ENCODE measurements around the gene NAPG. TPM values are rescaled to one million over a fixed set of nuclear protein-coding genes. Genes with fewer than 3 reads are reported as not detected.

NAPG gene
- total RNA-seq, 1 experiment from 2014 or later, result 25.8 TPM

DNA sequence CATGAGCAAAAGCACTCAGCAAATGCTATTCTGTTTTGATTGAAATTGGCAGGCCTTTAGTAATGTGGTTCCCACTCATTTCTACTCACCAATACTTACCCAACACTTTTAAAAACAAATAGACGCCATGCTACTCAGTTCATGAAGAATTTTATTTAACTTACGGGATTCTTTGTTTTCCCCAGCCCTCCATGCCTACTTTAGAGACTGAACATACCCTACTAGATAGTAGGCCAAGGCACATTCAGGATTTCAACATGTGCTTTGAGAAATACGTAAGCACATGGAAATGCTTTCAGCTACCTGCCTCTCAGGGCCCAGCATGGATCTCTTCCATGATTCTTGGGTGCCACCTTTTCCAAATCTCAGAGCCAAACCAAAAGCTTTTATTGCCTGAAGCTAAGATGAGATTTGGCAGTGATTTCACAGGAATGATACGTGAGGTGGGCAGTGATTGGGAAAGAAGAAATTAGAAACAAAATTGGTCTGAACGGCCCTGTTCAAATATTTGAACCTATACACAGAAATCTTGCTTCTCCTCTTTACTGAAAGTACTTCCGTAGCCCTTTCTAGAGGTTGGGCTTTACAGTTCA lies 31.4 kb downstream of the NAPG start:
- DNase-seq (ENCODE audit: low spot score) (no peak), ATAC-seq (no peak)
- H3K27me3 Mint-ChIP-seq (ENCODE audit: low read depth), result no peaks in the 10 kb centered on the region
- TF ChIP-seq ZNF671 (CRISPR knock-in tag; IDR thresholded peaks at IDR 0.05) (no peak), RELA (CRISPR knock-in tag; IDR thresholded peaks at IDR 0.05; ENCODE audit: borderline replicate concordance) (no peak), ZNF263 (CRISPR knock-in tag; IDR thresholded peaks at IDR 0.05; ENCODE audit: low read depth) (no peak), CBFB (CRISPR knock-in tag; IDR thresholded peaks at IDR 0.05; ENCODE audit: low read depth) (no peak), ZBTB21 (CRISPR knock-in tag; IDR thresholded peaks at IDR 0.05; ENCODE audit: borderline replicate concordance) (no peak), ZNF219 (CRISPR knock-in tag; IDR thresholded peaks at IDR 0.05; ENCODE audit: borderline replicate concordance) (no peak)
- TF ChIP-seq, protein P1, sequence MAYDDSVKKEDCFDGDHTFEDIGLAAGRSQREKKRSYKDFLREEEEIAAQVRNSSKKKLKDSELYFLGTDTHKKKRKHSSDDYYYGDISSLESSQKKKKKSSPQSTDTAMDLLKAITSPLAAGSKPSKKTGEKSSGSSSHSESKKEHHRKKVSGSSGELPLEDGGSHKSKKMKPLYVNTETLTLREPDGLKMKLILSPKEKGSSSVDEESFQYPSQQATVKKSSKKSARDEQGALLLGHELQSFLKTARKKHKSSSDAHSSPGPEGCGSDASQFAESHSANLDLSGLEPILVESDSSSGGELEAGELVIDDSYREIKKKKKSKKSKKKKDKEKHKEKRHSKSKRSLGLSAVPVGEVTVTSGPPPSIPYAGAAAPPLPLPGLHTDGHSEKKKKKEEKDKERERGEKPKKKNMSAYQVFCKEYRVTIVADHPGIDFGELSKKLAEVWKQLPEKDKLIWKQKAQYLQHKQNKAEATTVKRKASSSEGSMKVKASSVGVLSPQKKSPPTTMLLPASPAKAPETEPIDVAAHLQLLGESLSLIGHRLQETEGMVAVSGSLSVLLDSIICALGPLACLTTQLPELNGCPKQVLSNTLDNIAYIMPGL (CRISPR knock-in tag; IDR thresholded peaks at IDR 0.05), result no peak
- TF ChIP-seq, protein P2, sequence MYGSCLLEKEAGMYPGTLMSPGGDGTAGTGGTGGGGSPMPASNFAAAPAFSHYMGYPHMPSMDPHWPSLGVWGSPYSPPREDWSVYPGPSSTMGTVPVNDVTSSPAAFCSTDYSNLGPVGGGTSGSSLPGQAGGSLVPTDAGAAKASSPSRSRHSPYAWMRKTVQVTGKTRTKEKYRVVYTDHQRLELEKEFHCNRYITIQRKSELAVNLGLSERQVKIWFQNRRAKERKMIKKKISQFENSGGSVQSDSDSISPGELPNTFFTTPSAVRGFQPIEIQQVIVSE (CRISPR knock-in tag; IDR thresholded peaks at IDR 0.05; ENCODE audit: borderline replicate concordance), result no peak
- TF ChIP-seq, protein P3, sequence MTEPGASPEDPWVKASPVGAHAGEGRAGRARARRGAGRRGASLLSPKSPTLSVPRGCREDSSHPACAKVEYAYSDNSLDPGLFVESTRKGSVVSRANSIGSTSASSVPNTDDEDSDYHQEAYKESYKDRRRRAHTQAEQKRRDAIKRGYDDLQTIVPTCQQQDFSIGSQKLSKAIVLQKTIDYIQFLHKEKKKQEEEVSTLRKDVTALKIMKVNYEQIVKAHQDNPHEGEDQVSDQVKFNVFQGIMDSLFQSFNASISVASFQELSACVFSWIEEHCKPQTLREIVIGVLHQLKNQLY (CRISPR knock-in tag; IDR thresholded peaks at IDR 0.05), result no peak
- CTCF ChIA-PET, result no interaction called here
- POLR2A ChIA-PET, result no interaction called here
- H3K4me1 Mint-ChIP-seq, result peaks cover 7% of the 10 kb centered on the region
- peaks cover 15% of the 10 kb centered on the region for H3K9me3 Mint-ChIP-seq
- H3K27ac Mint-ChIP-seq, result no peak overlapping the region
- H3K36me3 Mint-ChIP-seq, result peaks cover 56% of the 10 kb centered on the region
- H3K4me3 Mint-ChIP-seq, result no peak overlapping the region

DNA sequence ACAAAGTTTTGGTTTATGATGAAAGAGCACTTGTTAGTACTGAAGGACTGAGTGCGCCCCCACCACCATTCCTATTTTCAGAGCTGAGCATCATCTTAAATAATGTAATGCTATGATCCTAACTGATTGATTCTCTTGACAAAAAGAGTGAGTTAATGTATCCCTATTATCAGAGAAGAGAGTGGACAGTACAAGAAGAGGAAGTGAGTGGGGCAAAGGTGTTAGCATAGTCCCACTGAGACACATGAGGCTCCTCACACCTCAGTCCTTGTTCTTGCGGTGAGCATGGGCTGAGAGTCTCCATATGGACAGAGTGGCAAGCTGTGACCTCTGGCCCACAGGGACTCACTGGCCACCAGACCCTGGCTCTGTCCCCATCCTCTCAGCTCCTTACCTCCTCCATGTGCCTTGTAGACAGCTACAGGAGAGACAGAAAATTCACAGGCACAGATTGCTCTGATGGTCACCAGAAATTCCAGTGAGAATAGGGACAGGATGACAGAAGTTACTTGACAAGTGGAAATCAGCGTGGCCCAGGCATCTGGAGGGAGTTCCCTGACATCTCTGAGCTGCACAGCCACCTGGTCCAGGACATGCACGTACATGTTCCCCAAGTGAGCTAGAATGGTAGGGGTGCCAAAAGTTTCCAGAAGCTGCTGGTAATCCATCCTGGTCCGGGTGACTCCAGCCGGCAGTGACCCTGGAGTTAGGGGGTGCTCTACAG lies 32.6 kb downstream of the NAPG start:
- Mint-ChIP-seq H3K4me1 (peaks cover 7% of the 10 kb centered on the region), H3K9me3 (peaks cover 15% of the 10 kb centered on the region), H3K36me3 (peaks cover 48% of the 10 kb centered on the region), H3K27ac (peak overlapping the region; percentile 47; the same call in 1 of the 2 replicates), H3K4me3 (no peak overlapping the region), H3K27me3 (ENCODE audit: low read depth) (no peaks in the 10 kb centered on the region)
- ChIA-PET POLR2A (no interaction called here), CTCF (interaction anchor here (1.5 to 3.3 kb wide), 4 partner anchors 194 to 605 kb away, joined by 3 to 31 read pairs (median 10); no protein-coding TSS in a partner anchor)
- DNase-seq (ENCODE audit: low spot score) (no peak), ATAC-seq (no peak)
- TF ChIP-seq, protein P4, sequence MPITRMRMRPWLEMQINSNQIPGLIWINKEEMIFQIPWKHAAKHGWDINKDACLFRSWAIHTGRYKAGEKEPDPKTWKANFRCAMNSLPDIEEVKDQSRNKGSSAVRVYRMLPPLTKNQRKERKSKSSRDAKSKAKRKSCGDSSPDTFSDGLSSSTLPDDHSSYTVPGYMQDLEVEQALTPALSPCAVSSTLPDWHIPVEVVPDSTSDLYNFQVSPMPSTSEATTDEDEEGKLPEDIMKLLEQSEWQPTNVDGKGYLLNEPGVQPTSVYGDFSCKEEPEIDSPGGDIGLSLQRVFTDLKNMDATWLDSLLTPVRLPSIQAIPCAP (CRISPR knock-in tag; IDR thresholded peaks at IDR 0.05), result no peak
- TF ChIP-seq, protein P5, sequence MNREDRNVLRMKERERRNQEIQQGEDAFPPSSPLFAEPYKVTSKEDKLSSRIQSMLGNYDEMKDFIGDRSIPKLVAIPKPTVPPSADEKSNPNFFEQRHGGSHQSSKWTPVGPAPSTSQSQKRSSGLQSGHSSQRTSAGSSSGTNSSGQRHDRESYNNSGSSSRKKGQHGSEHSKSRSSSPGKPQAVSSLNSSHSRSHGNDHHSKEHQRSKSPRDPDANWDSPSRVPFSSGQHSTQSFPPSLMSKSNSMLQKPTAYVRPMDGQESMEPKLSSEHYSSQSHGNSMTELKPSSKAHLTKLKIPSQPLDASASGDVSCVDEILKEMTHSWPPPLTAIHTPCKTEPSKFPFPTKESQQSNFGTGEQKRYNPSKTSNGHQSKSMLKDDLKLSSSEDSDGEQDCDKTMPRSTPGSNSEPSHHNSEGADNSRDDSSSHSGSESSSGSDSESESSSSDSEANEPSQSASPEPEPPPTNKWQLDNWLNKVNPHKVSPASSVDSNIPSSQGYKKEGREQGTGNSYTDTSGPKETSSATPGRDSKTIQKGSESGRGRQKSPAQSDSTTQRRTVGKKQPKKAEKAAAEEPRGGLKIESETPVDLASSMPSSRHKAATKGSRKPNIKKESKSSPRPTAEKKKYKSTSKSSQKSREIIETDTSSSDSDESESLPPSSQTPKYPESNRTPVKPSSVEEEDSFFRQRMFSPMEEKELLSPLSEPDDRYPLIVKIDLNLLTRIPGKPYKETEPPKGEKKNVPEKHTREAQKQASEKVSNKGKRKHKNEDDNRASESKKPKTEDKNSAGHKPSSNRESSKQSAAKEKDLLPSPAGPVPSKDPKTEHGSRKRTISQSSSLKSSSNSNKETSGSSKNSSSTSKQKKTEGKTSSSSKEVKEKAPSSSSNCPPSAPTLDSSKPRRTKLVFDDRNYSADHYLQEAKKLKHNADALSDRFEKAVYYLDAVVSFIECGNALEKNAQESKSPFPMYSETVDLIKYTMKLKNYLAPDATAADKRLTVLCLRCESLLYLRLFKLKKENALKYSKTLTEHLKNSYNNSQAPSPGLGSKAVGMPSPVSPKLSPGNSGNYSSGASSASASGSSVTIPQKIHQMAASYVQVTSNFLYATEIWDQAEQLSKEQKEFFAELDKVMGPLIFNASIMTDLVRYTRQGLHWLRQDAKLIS (CRISPR knock-in tag; IDR thresholded peaks at IDR 0.05; ENCODE audit: borderline replicate concordance), result no peak

DNA sequence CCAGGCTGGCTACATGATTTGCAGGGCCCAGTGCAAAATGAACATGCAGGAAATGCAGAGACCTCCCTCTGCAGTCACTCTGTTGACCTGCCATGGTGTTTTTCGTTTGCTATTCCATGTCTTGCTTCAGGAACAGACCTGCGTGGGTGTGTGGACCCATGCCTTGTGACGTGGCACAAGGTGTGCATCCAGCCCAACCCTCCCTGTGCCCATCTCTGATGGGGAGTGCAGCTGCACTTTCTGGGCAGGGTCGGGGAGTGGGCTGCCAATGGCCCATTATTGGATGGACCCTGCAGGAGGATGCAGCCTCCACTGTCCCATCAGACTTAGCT lies 33.1 kb downstream of the NAPG start:
- CTCF ChIA-PET, result interaction anchor here (1.2 to 3.3 kb wide), 6 partner anchors 15 to 604 kb away, joined by 3 to 31 read pairs (median 10); no protein-coding TSS in a partner anchor
- peaks cover 43% of the 10 kb centered on the region for H3K36me3 Mint-ChIP-seq
- TF ChIP-seq, protein P6, sequence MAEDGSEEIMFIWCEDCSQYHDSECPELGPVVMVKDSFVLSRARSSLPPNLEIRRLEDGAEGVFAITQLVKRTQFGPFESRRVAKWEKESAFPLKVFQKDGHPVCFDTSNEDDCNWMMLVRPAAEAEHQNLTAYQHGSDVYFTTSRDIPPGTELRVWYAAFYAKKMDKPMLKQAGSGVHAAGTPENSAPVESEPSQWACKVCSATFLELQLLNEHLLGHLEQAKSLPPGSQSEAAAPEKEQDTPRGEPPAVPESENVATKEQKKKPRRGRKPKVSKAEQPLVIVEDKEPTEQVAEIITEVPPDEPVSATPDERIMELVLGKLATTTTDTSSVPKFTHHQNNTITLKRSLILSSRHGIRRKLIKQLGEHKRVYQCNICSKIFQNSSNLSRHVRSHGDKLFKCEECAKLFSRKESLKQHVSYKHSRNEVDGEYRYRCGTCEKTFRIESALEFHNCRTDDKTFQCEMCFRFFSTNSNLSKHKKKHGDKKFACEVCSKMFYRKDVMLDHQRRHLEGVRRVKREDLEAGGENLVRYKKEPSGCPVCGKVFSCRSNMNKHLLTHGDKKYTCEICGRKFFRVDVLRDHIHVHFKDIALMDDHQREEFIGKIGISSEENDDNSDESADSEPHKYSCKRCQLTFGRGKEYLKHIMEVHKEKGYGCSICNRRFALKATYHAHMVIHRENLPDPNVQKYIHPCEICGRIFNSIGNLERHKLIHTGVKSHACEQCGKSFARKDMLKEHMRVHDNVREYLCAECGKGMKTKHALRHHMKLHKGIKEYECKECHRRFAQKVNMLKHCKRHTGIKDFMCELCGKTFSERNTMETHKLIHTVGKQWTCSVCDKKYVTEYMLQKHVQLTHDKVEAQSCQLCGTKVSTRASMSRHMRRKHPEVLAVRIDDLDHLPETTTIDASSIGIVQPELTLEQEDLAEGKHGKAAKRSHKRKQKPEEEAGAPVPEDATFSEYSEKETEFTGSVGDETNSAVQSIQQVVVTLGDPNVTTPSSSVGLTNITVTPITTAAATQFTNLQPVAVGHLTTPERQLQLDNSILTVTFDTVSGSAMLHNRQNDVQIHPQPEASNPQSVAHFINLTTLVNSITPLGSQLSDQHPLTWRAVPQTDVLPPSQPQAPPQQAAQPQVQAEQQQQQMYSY (CRISPR knock-in tag; IDR thresholded peaks at IDR 0.05), result no peak
- TF ChIP-seq ZNF396 (CRISPR knock-in tag; IDR thresholded peaks at IDR 0.05; ENCODE audit: borderline replicate concordance) (no peak), ZNF232 (CRISPR knock-in tag; IDR thresholded peaks at IDR 0.05) (no peak), TP53 (CRISPR knock-in tag; IDR thresholded peaks at IDR 0.05) (no peak), MYBL2 (CRISPR knock-in tag; IDR thresholded peaks at IDR 0.05) (no peak), ZNF121 (CRISPR knock-in tag; IDR thresholded peaks at IDR 0.05) (no peak)
- TF ChIP-seq, protein P7, sequence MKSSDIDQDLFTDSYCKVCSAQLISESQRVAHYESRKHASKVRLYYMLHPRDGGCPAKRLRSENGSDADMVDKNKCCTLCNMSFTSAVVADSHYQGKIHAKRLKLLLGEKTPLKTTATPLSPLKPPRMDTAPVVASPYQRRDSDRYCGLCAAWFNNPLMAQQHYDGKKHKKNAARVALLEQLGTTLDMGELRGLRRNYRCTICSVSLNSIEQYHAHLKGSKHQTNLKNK (CRISPR knock-in tag; IDR thresholded peaks at IDR 0.05), result no peak

More for the DNA sequence above, 33.1 kb downstream of the NAPG start:
- no peak for ATAC-seq
- POLR2A ChIA-PET, result no interaction called here
- Mint-ChIP-seq H3K27ac (no peak overlapping the region), H3K4me3 (no peak overlapping the region), H3K9me3 (peaks cover 15% of the 10 kb centered on the region), H3K4me1 (peaks cover 7% of the 10 kb centered on the region), H3K27me3 (ENCODE audit: low read depth) (no peaks in the 10 kb centered on the region)
- no peak for DNase-seq (ENCODE audit: low spot score)
